Measurements from ENCODE around the gene DES. TPM values are rescaled to one million over a fixed set of nuclear protein-coding genes. Genes with fewer than 3 reads are reported as not detected.

Gene DES
- total RNA-seq, 2 donors from 2014 or later = not detected

- H3K4me1 Mint-ChIP-seq = peaks cover under 1% of the 10 kb centered on the region
- peaks cover 4% of the 10 kb centered on the region for H3K36me3 Mint-ChIP-seq (ENCODE audit: low read depth)
- ATAC-seq (replicated peaks) = no peak
- H3K4me3 Mint-ChIP-seq = no peak overlapping the region
- H3K27me3 Mint-ChIP-seq = peaks cover 12% of the 10 kb centered on the region
- no peak overlapping the region for H3K27ac Mint-ChIP-seq
- H3K9me3 Mint-ChIP-seq = no peaks in the 10 kb centered on the region
These were observed 27.9 kb downstream of the DES start for GRCh38 chr2:219446101-219446504.

GRCh38 chr2:219446689-219447088 lies 28.5 kb downstream of the DES start:
- Mint-ChIP-seq H3K9me3 (no peaks in the 10 kb centered on the region), H3K27ac (no peak overlapping the region), H3K36me3 (ENCODE audit: low read depth) (peaks cover 4% of the 10 kb centered on the region), H3K4me1 (no peaks in the 10 kb centered on the region), H3K4me3 (no peak overlapping the region), H3K27me3 (peaks cover 9% of the 10 kb centered on the region)
- ATAC-seq (replicated peaks) = no peak

- no peak overlapping the region for H3K27ac Mint-ChIP-seq
- peaks cover 4% of the 10 kb centered on the region for H3K36me3 Mint-ChIP-seq (ENCODE audit: low read depth)
- no peak overlapping the region for H3K4me3 Mint-ChIP-seq
- H3K9me3 Mint-ChIP-seq = no peaks in the 10 kb centered on the region
- H3K27me3 Mint-ChIP-seq = peaks cover 9% of the 10 kb centered on the region
- no peaks in the 10 kb centered on the region for H3K4me1 Mint-ChIP-seq
- ATAC-seq (replicated peaks) = no peak
These were observed 29.3 kb downstream of the DES start for GRCh38 chr2:219447242-219448098.

GRCh38 chr2:219448099-219448775 lies 30.1 kb downstream of the DES start:
- Mint-ChIP-seq H3K4me1 (no peaks in the 10 kb centered on the region), H3K9me3 (no peaks in the 10 kb centered on the region), H3K27ac (no peak overlapping the region), H3K27me3 (peaks cover 9% of the 10 kb centered on the region), H3K4me3 (no peak overlapping the region), H3K36me3 (ENCODE audit: low read depth) (peaks cover 4% of the 10 kb centered on the region)
- ATAC-seq (replicated peaks) = no peak

- Mint-ChIP-seq H3K36me3 (ENCODE audit: low read depth) (peaks cover 4% of the 10 kb centered on the region), H3K27me3 (peaks cover 9% of the 10 kb centered on the region), H3K4me1 (no peaks in the 10 kb centered on the region), H3K27ac (no peak overlapping the region), H3K4me3 (no peak overlapping the region), H3K9me3 (no peaks in the 10 kb centered on the region)
- no peak for ATAC-seq (replicated peaks)
These were observed 30.7 kb downstream of the DES start for GRCh38 chr2:219448776-219449341.

- peaks cover 9% of the 10 kb centered on the region for H3K27me3 Mint-ChIP-seq
- no peaks in the 10 kb centered on the region for H3K9me3 Mint-ChIP-seq
- H3K4me3 Mint-ChIP-seq = no peak overlapping the region
- ATAC-seq (replicated peaks) = no peak
- no peaks in the 10 kb centered on the region for H3K4me1 Mint-ChIP-seq
- peaks cover 4% of the 10 kb centered on the region for H3K36me3 Mint-ChIP-seq (ENCODE audit: low read depth)
- H3K27ac Mint-ChIP-seq = no peak overlapping the region
These were observed 31.4 kb downstream of the DES start for GRCh38 chr2:219449609-219450008.

- no peak for ATAC-seq (replicated peaks)
- Mint-ChIP-seq H3K4me3 (no peak overlapping the region), H3K27ac (no peak overlapping the region), H3K4me1 (no peaks in the 10 kb centered on the region), H3K27me3 (peaks cover 9% of the 10 kb centered on the region), H3K36me3 (ENCODE audit: low read depth) (peaks cover 4% of the 10 kb centered on the region), H3K9me3 (no peaks in the 10 kb centered on the region)
These were observed 33.6 kb downstream of the DES start for GRCh38 chr2:219451661-219452360.

- H3K4me1 Mint-ChIP-seq = no peaks in the 10 kb centered on the region
- no peak overlapping the region for H3K27ac Mint-ChIP-seq
- ATAC-seq (replicated peaks) = no peak
- H3K27me3 Mint-ChIP-seq = peaks cover 9% of the 10 kb centered on the region
- H3K36me3 Mint-ChIP-seq (ENCODE audit: low read depth) = peaks cover 4% of the 10 kb centered on the region
- H3K4me3 Mint-ChIP-seq = no peak overlapping the region
- H3K9me3 Mint-ChIP-seq = no peaks in the 10 kb centered on the region
These were observed 34.5 kb downstream of the DES start for GRCh38 chr2:219452361-219453317.

GRCh38 chr2:219453671-219454590 lies 35.8 kb downstream of the DES start:
- Mint-ChIP-seq H3K27me3 (peaks cover 9% of the 10 kb centered on the region), H3K27ac (no peak overlapping the region), H3K4me1 (peaks cover 3% of the 10 kb centered on the region), H3K36me3 (ENCODE audit: low read depth) (peaks cover 4% of the 10 kb centered on the region), H3K4me3 (no peak overlapping the region), H3K9me3 (no peaks in the 10 kb centered on the region)
- ATAC-seq (replicated peaks) = no peak

GRCh38 chr2:219455581-219455980 lies 37.4 kb downstream of the DES start:
- H3K36me3 Mint-ChIP-seq (ENCODE audit: low read depth) = no peaks in the 10 kb centered on the region

GRCh38 chr2:219457784-219458369 lies 39.7 kb downstream of the DES start:
- H3K27ac Mint-ChIP-seq = no peak overlapping the region
- H3K4me3 Mint-ChIP-seq = no peak overlapping the region
- H3K4me1 Mint-ChIP-seq = peaks cover 3% of the 10 kb centered on the region
- peak; percentile 74 for ATAC-seq (replicated peaks)
- H3K27me3 Mint-ChIP-seq = no peaks in the 10 kb centered on the region
- no peaks in the 10 kb centered on the region for H3K36me3 Mint-ChIP-seq (ENCODE audit: low read depth)
- H3K9me3 Mint-ChIP-seq = no peaks in the 10 kb centered on the region

More at GRCh38 chr2:219455581-219455980, 37.4 kb downstream of the DES start:
- H3K27ac Mint-ChIP-seq = no peak overlapping the region
- peaks cover 3% of the 10 kb centered on the region for H3K27me3 Mint-ChIP-seq
- no peak overlapping the region for H3K4me3 Mint-ChIP-seq
- H3K9me3 Mint-ChIP-seq = no peaks in the 10 kb centered on the region
- H3K4me1 Mint-ChIP-seq = peaks cover 3% of the 10 kb centered on the region
- no peak for ATAC-seq (replicated peaks)

GRCh38 chr2:219458996-219459395 lies 40.8 kb downstream of the DES start:
- H3K4me3 Mint-ChIP-seq = no peak overlapping the region
- no peaks in the 10 kb centered on the region for H3K36me3 Mint-ChIP-seq (ENCODE audit: low read depth)
- H3K27me3 Mint-ChIP-seq = no peaks in the 10 kb centered on the region
- no peak for ATAC-seq (replicated peaks)
- H3K27ac Mint-ChIP-seq = no peak overlapping the region
- peaks cover 3% of the 10 kb centered on the region for H3K4me1 Mint-ChIP-seq
- no peaks in the 10 kb centered on the region for H3K9me3 Mint-ChIP-seq

Data from activated T-helper 17 cell treated with anti-CD3 and anti-CD28 coated beads, Interleukin-2, amount 50 U/mL, for 72 hours (primary cell).